HEK293 (cell line): ENCODE measurements around the gene HEPHL1.

Experiments
- GLI4 ChIP-seq: fragments of 450-650 bp; formaldehyde crosslinking; IDR thresholded peaks from 2 replicates; pipeline ENCODE4 v1.5.1; 2016; ENCODE audit warnings: missing biosample characterization, missing genetic modification characterization
- KLF16 ChIP-seq: fragments of 450-650 bp; formaldehyde crosslinking; IDR thresholded peaks from 2 replicates; pipeline ENCODE4 v1.5.1; 2017; ENCODE audit warnings: missing biosample characterization, missing genetic modification characterization
- PRDM2 ChIP-seq: fragments of 450-650 bp; formaldehyde crosslinking; IDR thresholded peaks from 2 replicates; pipeline ENCODE4 v1.5.1; 2016; ENCODE audit warnings: missing biosample characterization, missing genetic modification characterization, borderline replicate concordance
- RBAK ChIP-seq: fragments of 450-650 bp; formaldehyde crosslinking; IDR thresholded peaks from 2 replicates; pipeline ENCODE4 v1.5.1; 2016; ENCODE audit warnings: missing biosample characterization, missing genetic modification characterization
- SP2 ChIP-seq: fragments of 450-650 bp; formaldehyde crosslinking; IDR thresholded peaks from 2 replicates; pipeline ENCODE4 v1.5.1; 2016; ENCODE audit warnings: missing biosample characterization, missing genetic modification characterization
- TCF7L2 ChIP-seq: IDR thresholded peaks from 2 replicates; pipeline ENCODE4 v1.6.1; 2011; ENCODE audit warnings: low read depth, mild to moderate bottlenecking, inconsistent platforms, low read length, moderate library complexity, borderline replicate concordance
- YY2 ChIP-seq: fragments of 450-650 bp; formaldehyde crosslinking; IDR thresholded peaks from 2 replicates; pipeline ENCODE4 v1.5.1; 2016; ENCODE audit warnings: missing biosample characterization, missing genetic modification characterization
- ZBTB1 ChIP-seq: fragments of 450-650 bp; formaldehyde crosslinking; IDR thresholded peaks from 2 replicates; pipeline ENCODE4 v1.5.1; 2016; ENCODE audit warnings: missing biosample characterization, missing genetic modification characterization
- ZBTB21 ChIP-seq: fragments of 450-650 bp; formaldehyde crosslinking; IDR thresholded peaks from 2 replicates; pipeline ENCODE4 v1.5.1; 2017; ENCODE audit warnings: missing biosample characterization, missing genetic modification characterization
- ZBTB6 ChIP-seq: fragments of 450-650 bp; formaldehyde crosslinking; IDR thresholded peaks from 2 replicates; pipeline ENCODE4 v1.5.1; 2017; ENCODE audit warnings: missing biosample characterization, missing genetic modification characterization
- ZBTB8A ChIP-seq: fragments of 450-650 bp; formaldehyde crosslinking; IDR thresholded peaks from 2 replicates; pipeline ENCODE4 v1.5.1; 2016; ENCODE audit warnings: missing biosample characterization, missing genetic modification characterization
- ZNF121 ChIP-seq: fragments of 450-650 bp; formaldehyde crosslinking; IDR thresholded peaks from 2 replicates; pipeline ENCODE4 v1.5.1; 2016; ENCODE audit warnings: missing biosample characterization, missing genetic modification characterization
- ZNF221 ChIP-seq: fragments of 450-650 bp; formaldehyde crosslinking; IDR thresholded peaks from 2 replicates; pipeline ENCODE4 v1.5.1; 2017; ENCODE audit warnings: missing biosample characterization, missing genetic modification characterization, borderline replicate concordance
- ZNF280C ChIP-seq: fragments of 450-650 bp; formaldehyde crosslinking; IDR thresholded peaks from 2 replicates; pipeline ENCODE4 v1.5.1; 2016; ENCODE audit warnings: missing biosample characterization, missing genetic modification characterization
- ZNF324 ChIP-seq: fragments of 450-650 bp; formaldehyde crosslinking; IDR thresholded peaks from 2 replicates; pipeline ENCODE4 v1.5.1; 2016; ENCODE audit warnings: missing biosample characterization, missing genetic modification characterization
- ZNF341 ChIP-seq: fragments of 450-650 bp; formaldehyde crosslinking; IDR thresholded peaks from 2 replicates; pipeline ENCODE4; 2016; ENCODE audit warnings: low read depth, missing biosample characterization, missing genetic modification characterization
- ZNF350 ChIP-seq: fragments of 450-650 bp; formaldehyde crosslinking; IDR thresholded peaks from 2 replicates; pipeline ENCODE4 v1.5.0; 2017; ENCODE audit warnings: missing biosample characterization, mild to moderate bottlenecking, missing genetic modification characterization
- ZNF398 ChIP-seq: fragments of 450-650 bp; formaldehyde crosslinking; IDR thresholded peaks from 2 replicates; pipeline ENCODE4 v1.5.1; 2017; ENCODE audit warnings: missing biosample characterization, missing genetic modification characterization
- ZNF48 ChIP-seq: fragments of 450-650 bp; formaldehyde crosslinking; IDR thresholded peaks from 2 replicates; pipeline ENCODE4 v1.5.1; 2016; ENCODE audit warnings: missing biosample characterization, missing genetic modification characterization
- ZNF513 ChIP-seq: fragments of 450-650 bp; IDR thresholded peaks from 2 replicates; pipeline ENCODE4 v1.5.1; 2018; ENCODE audit warnings: missing biosample characterization, missing genetic modification characterization
- ZNF580 ChIP-seq: fragments of 450-650 bp; formaldehyde crosslinking; IDR thresholded peaks from 2 replicates; pipeline ENCODE4 v1.5.1; 2016; ENCODE audit warnings: missing biosample characterization, missing genetic modification characterization
- ZNF664 ChIP-seq: fragments of 450-650 bp; formaldehyde crosslinking; IDR thresholded peaks from 2 replicates; pipeline ENCODE4 v1.5.1; 2016; ENCODE audit warnings: missing biosample characterization, missing genetic modification characterization
- ZNF670 ChIP-seq: fragments of 450-650 bp; formaldehyde crosslinking; IDR thresholded peaks from 2 replicates; pipeline ENCODE4 v1.5.1; 2016; ENCODE audit warnings: missing biosample characterization, missing genetic modification characterization, low read depth
- ZNF747 ChIP-seq: fragments of 450-650 bp; formaldehyde crosslinking; IDR thresholded peaks from 2 replicates; pipeline ENCODE4 v1.5.1; 2016; ENCODE audit warnings: missing biosample characterization, missing genetic modification characterization
- ZNF777 ChIP-seq: fragments of 450-650 bp; formaldehyde crosslinking; IDR thresholded peaks from 2 replicates; pipeline ENCODE4 v1.5.1; 2017; ENCODE audit warnings: missing biosample characterization, missing genetic modification characterization, borderline replicate concordance
- ZSCAN16 ChIP-seq: fragments of 450-650 bp; formaldehyde crosslinking; IDR thresholded peaks from 2 replicates; pipeline ENCODE4 v1.5.1; 2016; ENCODE audit warnings: missing biosample characterization, missing genetic modification characterization
- ZSCAN5A ChIP-seq: fragments of 450-650 bp; formaldehyde crosslinking; IDR thresholded peaks from 2 replicates; pipeline ENCODE4 v1.5.1; 2016; ENCODE audit warnings: missing biosample characterization, missing genetic modification characterization

HEPHL1 gene

GRCh38 chr11:93986716-93987115, 34.4 kb upstream of the HEPHL1 start (continued):
- TF ChIP-seq ZNF398 (tag by site-specific recombination) (peak; percentile 49), YY2 (tag by site-specific recombination) (no peak), GLI4 (tag by site-specific recombination) (no peak), ZNF121 (tag by site-specific recombination) (no peak), ZNF48 (tag by site-specific recombination) (no peak), RBAK (tag by site-specific recombination) (no peak), PRDM2 (tag by site-specific recombination) (no peak), ZNF324 (tag by site-specific recombination) (peak; percentile 75), TCF7L2 (no peak), ZNF664 (tag by site-specific recombination) (no peak), ZNF513 (tag by site-specific recombination) (no peak), ZNF341 (tag by site-specific recombination) (no peak), ZNF580 (tag by site-specific recombination) (no peak), ZBTB8A (tag by site-specific recombination) (peak; percentile 15; the same call in 1 of the 2 replicates), ZSCAN5A (tag by site-specific recombination) (no peak), ZNF747 (tag by site-specific recombination) (no peak), KLF16 (tag by site-specific recombination) (no peak), ZNF777 (tag by site-specific recombination) (no peak), ZBTB6 (peak; percentile 24; the same call in 1 of the 2 replicates), ZSCAN16 (tag by site-specific recombination) (peak; percentile 90), ZBTB21 (tag by site-specific recombination) (peak; percentile 76), ZNF670 (tag by site-specific recombination) (no peak), ZNF350 (tag by site-specific recombination) (no peak), SP2 (tag by site-specific recombination) (no peak), ZNF221 (tag by site-specific recombination) (no peak), ZBTB1 (tag by site-specific recombination) (peak; percentile 37; the same call in 1 of the 2 replicates), ZNF280C (tag by site-specific recombination) (no peak)
